ENCODE results near the gene KRT77.

Gene KRT77

GRCh38 chr12:52702338-52702737 is 986 bp downstream of the KRT77 start:
- Histone ChIP-seq H3K36me3 (ENCODE audit: control insufficient read depth, low read depth, low read length) (no peaks in the 10 kb centered on the region), H3K4me3 (ENCODE audit: low read length) (no peak overlapping the region), H3K27me3 (ENCODE audit: control insufficient read depth, insufficient read depth, low read length) (no peaks in the 10 kb centered on the region), H3K4me1 (ENCODE audit: control insufficient read depth, low read depth, low read length) (no peaks in the 10 kb centered on the region), H3K9ac (ENCODE audit: low read length) (no peak overlapping the region), H3K9me3 (ENCODE audit: control insufficient read depth, low read depth, low read length) (no peaks in the 10 kb centered on the region), H3K27ac (ENCODE audit: low read length) (no peak overlapping the region)

- Histone ChIP-seq H3K4me1 (ENCODE audit: control insufficient read depth, low read depth, low read length) (no peaks in the 10 kb centered on the region), H3K36me3 (ENCODE audit: control insufficient read depth, low read depth, low read length) (no peaks in the 10 kb centered on the region), H3K4me3 (ENCODE audit: low read length) (no peak overlapping the region), H3K9ac (ENCODE audit: low read length) (no peak overlapping the region), H3K27me3 (ENCODE audit: control insufficient read depth, insufficient read depth, low read length) (no peaks in the 10 kb centered on the region), H3K9me3 (ENCODE audit: control insufficient read depth, low read depth, low read length) (no peaks in the 10 kb centered on the region), H3K27ac (ENCODE audit: low read length) (no peak overlapping the region)
Measured at GRCh38 chr12:52701281-52701680, 2.0 kb downstream of the KRT77 start.

GRCh38 chr12:52699960-52700359 is 3.4 kb downstream of the KRT77 start:
- Histone ChIP-seq H3K9ac (ENCODE audit: low read length) (no peak overlapping the region), H3K27ac (ENCODE audit: low read length) (no peak overlapping the region), H3K4me3 (ENCODE audit: low read length) (no peak overlapping the region), H3K9me3 (ENCODE audit: control insufficient read depth, low read depth, low read length) (no peaks in the 10 kb centered on the region), H3K4me1 (ENCODE audit: control insufficient read depth, low read depth, low read length) (no peaks in the 10 kb centered on the region), H3K27me3 (ENCODE audit: control insufficient read depth, insufficient read depth, low read length) (no peaks in the 10 kb centered on the region), H3K36me3 (ENCODE audit: control insufficient read depth, low read depth, low read length) (no peaks in the 10 kb centered on the region)

GRCh38 chr12:52699373-52699772 is 4.0 kb downstream of the KRT77 start:
- Histone ChIP-seq H3K4me3 (ENCODE audit: low read length) (no peak overlapping the region), H3K4me1 (ENCODE audit: control insufficient read depth, low read depth, low read length) (no peaks in the 10 kb centered on the region), H3K9ac (ENCODE audit: low read length) (no peak overlapping the region), H3K27me3 (ENCODE audit: control insufficient read depth, insufficient read depth, low read length) (no peaks in the 10 kb centered on the region), H3K36me3 (ENCODE audit: control insufficient read depth, low read depth, low read length) (no peaks in the 10 kb centered on the region), H3K27ac (ENCODE audit: low read length) (no peak overlapping the region), H3K9me3 (ENCODE audit: control insufficient read depth, low read depth, low read length) (no peaks in the 10 kb centered on the region)

- Histone ChIP-seq H3K4me1 (ENCODE audit: control insufficient read depth, low read depth, low read length) (no peaks in the 10 kb centered on the region), H3K36me3 (ENCODE audit: control insufficient read depth, low read depth, low read length) (no peaks in the 10 kb centered on the region), H3K27me3 (ENCODE audit: control insufficient read depth, insufficient read depth, low read length) (no peaks in the 10 kb centered on the region), H3K9ac (ENCODE audit: low read length) (no peak overlapping the region), H3K9me3 (ENCODE audit: control insufficient read depth, low read depth, low read length) (no peaks in the 10 kb centered on the region), H3K27ac (ENCODE audit: low read length) (no peak overlapping the region), H3K4me3 (ENCODE audit: low read length) (no peak overlapping the region)
Measured at GRCh38 chr12:52698651-52699340, 4.5 kb downstream of the KRT77 start.

- Histone ChIP-seq H3K27ac (ENCODE audit: low read length) (no peak overlapping the region), H3K9ac (ENCODE audit: low read length) (no peak overlapping the region), H3K4me1 (ENCODE audit: control insufficient read depth, low read depth, low read length) (no peaks in the 10 kb centered on the region), H3K4me3 (ENCODE audit: low read length) (no peak overlapping the region), H3K36me3 (ENCODE audit: control insufficient read depth, low read depth, low read length) (no peaks in the 10 kb centered on the region), H3K27me3 (ENCODE audit: control insufficient read depth, insufficient read depth, low read length) (peaks cover under 1% of the 10 kb centered on the region), H3K9me3 (ENCODE audit: control insufficient read depth, low read depth, low read length) (no peaks in the 10 kb centered on the region)
Measured at GRCh38 chr12:52697058-52697582, 6.2 kb downstream of the KRT77 start.

GRCh38 chr12:52696588-52696987 is 6.7 kb downstream of the KRT77 start:
- Histone ChIP-seq H3K9ac (ENCODE audit: low read length) (no peak overlapping the region), H3K4me3 (ENCODE audit: low read length) (no peak overlapping the region)

GRCh38 chr12:52695039-52695438 is 8.3 kb downstream of the KRT77 start:
- H3K9me3 ChIP-seq (ENCODE audit: control insufficient read depth, low read depth, low read length), result no peaks in the 10 kb centered on the region
- H3K27ac ChIP-seq (ENCODE audit: low read length), result no peak overlapping the region
- peaks cover 22% of the 10 kb centered on the region for H3K27me3 ChIP-seq (ENCODE audit: control insufficient read depth, insufficient read depth, low read length)
- H3K9ac ChIP-seq (ENCODE audit: low read length), result no peak overlapping the region
- H3K36me3 ChIP-seq (ENCODE audit: control insufficient read depth, low read depth, low read length), result no peaks in the 10 kb centered on the region
- peaks cover 6% of the 10 kb centered on the region for H3K4me1 ChIP-seq (ENCODE audit: control insufficient read depth, low read depth, low read length)
- no peak overlapping the region for H3K4me3 ChIP-seq (ENCODE audit: low read length)

More at GRCh38 chr12:52696588-52696987, 6.7 kb downstream of the KRT77 start:
- H3K27ac ChIP-seq (ENCODE audit: low read length), result no peak overlapping the region
- no peaks in the 10 kb centered on the region for H3K4me1 ChIP-seq (ENCODE audit: control insufficient read depth, low read depth, low read length)
- peaks cover 6% of the 10 kb centered on the region for H3K27me3 ChIP-seq (ENCODE audit: control insufficient read depth, insufficient read depth, low read length)
- no peaks in the 10 kb centered on the region for H3K9me3 ChIP-seq (ENCODE audit: control insufficient read depth, low read depth, low read length)
- H3K36me3 ChIP-seq (ENCODE audit: control insufficient read depth, low read depth, low read length), result no peaks in the 10 kb centered on the region

GRCh38 chr12:52694151-52694550 is 9.2 kb downstream of the KRT77 start:
- no peak overlapping the region for H3K27ac ChIP-seq (ENCODE audit: low read length)
- H3K9ac ChIP-seq (ENCODE audit: low read length), result no peak overlapping the region
- peaks cover 27% of the 10 kb centered on the region for H3K27me3 ChIP-seq (ENCODE audit: control insufficient read depth, insufficient read depth, low read length)
- H3K4me1 ChIP-seq (ENCODE audit: control insufficient read depth, low read depth, low read length), result peaks cover 6% of the 10 kb centered on the region
- no peaks in the 10 kb centered on the region for H3K9me3 ChIP-seq (ENCODE audit: control insufficient read depth, low read depth, low read length)
- no peaks in the 10 kb centered on the region for H3K36me3 ChIP-seq (ENCODE audit: control insufficient read depth, low read depth, low read length)
- H3K4me3 ChIP-seq (ENCODE audit: low read length), result no peak overlapping the region

GRCh38 chr12:52693261-52693660 is 10.1 kb downstream of the KRT77 start:
- H3K4me3 ChIP-seq (ENCODE audit: low read length), result no peak overlapping the region
- H3K9me3 ChIP-seq (ENCODE audit: control insufficient read depth, low read depth, low read length), result no peaks in the 10 kb centered on the region
- no peaks in the 10 kb centered on the region for H3K36me3 ChIP-seq (ENCODE audit: control insufficient read depth, low read depth, low read length)
- no peak overlapping the region for H3K9ac ChIP-seq (ENCODE audit: low read length)
- H3K27me3 ChIP-seq (ENCODE audit: control insufficient read depth, insufficient read depth, low read length), result peaks cover 27% of the 10 kb centered on the region
- no peak overlapping the region for H3K27ac ChIP-seq (ENCODE audit: low read length)
- H3K4me1 ChIP-seq (ENCODE audit: control insufficient read depth, low read depth, low read length), result peaks cover 6% of the 10 kb centered on the region

GRCh38 chr12:52692254-52692653 is 11.1 kb downstream of the KRT77 start:
- H3K4me1 ChIP-seq (ENCODE audit: control insufficient read depth, low read depth, low read length), result peaks cover 6% of the 10 kb centered on the region
- no peaks in the 10 kb centered on the region for H3K36me3 ChIP-seq (ENCODE audit: control insufficient read depth, low read depth, low read length)
- no peak overlapping the region for H3K27ac ChIP-seq (ENCODE audit: low read length)
- H3K4me3 ChIP-seq (ENCODE audit: low read length), result no peak overlapping the region
- H3K9ac ChIP-seq (ENCODE audit: low read length), result no peak overlapping the region
- H3K27me3 ChIP-seq (ENCODE audit: control insufficient read depth, insufficient read depth, low read length), result peaks cover 27% of the 10 kb centered on the region
- H3K9me3 ChIP-seq (ENCODE audit: control insufficient read depth, low read depth, low read length), result no peaks in the 10 kb centered on the region

GRCh38 chr12:52691841-52692150 is 11.5 kb downstream of the KRT77 start:
- no peaks in the 10 kb centered on the region for H3K36me3 ChIP-seq (ENCODE audit: control insufficient read depth, low read depth, low read length)
- H3K4me3 ChIP-seq (ENCODE audit: low read length), result no peak overlapping the region
- peaks cover 27% of the 10 kb centered on the region for H3K27me3 ChIP-seq (ENCODE audit: control insufficient read depth, insufficient read depth, low read length)

More at GRCh38 chr12:52691841-52692150, 11.5 kb downstream of the KRT77 start:
- Histone ChIP-seq H3K4me1 (ENCODE audit: control insufficient read depth, low read depth, low read length) (peaks cover 6% of the 10 kb centered on the region), H3K9ac (ENCODE audit: low read length) (no peak overlapping the region), H3K9me3 (ENCODE audit: control insufficient read depth, low read depth, low read length) (no peaks in the 10 kb centered on the region), H3K27ac (ENCODE audit: low read length) (no peak overlapping the region)
